Stomach smooth muscle (tissue), 2 donors: ENCODE results near the gene CBR4.
"Not testable (repeated sequence)": the region's sequence is repeated elsewhere in the genome, so short reads cannot be mapped to it uniquely, and the experiment has no call there.

Experiments
- H3K27ac ChIP-seq: one replicate; pipeline ENCODE4 v1.7.0; 2013; ENCODE audit warnings: mild to moderate bottlenecking, low read length, inconsistent platforms
- H3K27me3 ChIP-seq, 2 donors: one replicate each; pipeline ENCODE4 v1.7.0; 2013; ENCODE audit warnings: low read length in 2 of 2; ENCODE audit not compliant: insufficient read depth in 2 of 2, control insufficient read depth in 1 of 2
- H3K36me3 ChIP-seq, 2 donors: one replicate each; pipeline ENCODE4 v1.7.0; 2013; ENCODE audit warnings: low read length in 2 of 2; ENCODE audit not compliant: control insufficient read depth in 2 of 2, insufficient read depth in 2 of 2
- H3K4me1 ChIP-seq: one replicate; pipeline ENCODE4 v1.7.0; 2013; ENCODE audit warnings: low read length; ENCODE audit not compliant: control insufficient read depth, insufficient read depth
- H3K4me3 ChIP-seq, 2 donors: one replicate each; pipeline ENCODE4 v1.7.0; 2013; ENCODE audit warnings: low read length in 2 of 2
- H3K9ac ChIP-seq, 2 donors: one replicate each; pipeline ENCODE4 v1.7.0; 2013; ENCODE audit warnings: low read length in 2 of 2, mild to moderate bottlenecking in 1 of 2
- H3K9me3 ChIP-seq, 2 donors: one replicate each; pipeline ENCODE4 v1.7.0; 2013; ENCODE audit warnings: low read length in 2 of 2; ENCODE audit not compliant: control insufficient read depth in 2 of 2
- donor health status: healthy.
- donor health status: Pancreatic carcinoma.

The CBR4 gene

GRCh38 chr4:168993714-168994510 is 16.1 kb downstream of the CBR4 start:
- Histone ChIP-seq H3K9ac (no peak overlapping the region), H3K4me1 (no peaks in the 10 kb centered on the region), H3K9me3 (no peaks in the 10 kb centered on the region), H3K27ac (no peak overlapping the region), H3K4me3 (no peak overlapping the region), H3K36me3 (peaks cover 0 to 3% of the 10 kb centered on the region in 2 donors), H3K27me3 (no peaks in the 10 kb centered on the region)

DNA sequence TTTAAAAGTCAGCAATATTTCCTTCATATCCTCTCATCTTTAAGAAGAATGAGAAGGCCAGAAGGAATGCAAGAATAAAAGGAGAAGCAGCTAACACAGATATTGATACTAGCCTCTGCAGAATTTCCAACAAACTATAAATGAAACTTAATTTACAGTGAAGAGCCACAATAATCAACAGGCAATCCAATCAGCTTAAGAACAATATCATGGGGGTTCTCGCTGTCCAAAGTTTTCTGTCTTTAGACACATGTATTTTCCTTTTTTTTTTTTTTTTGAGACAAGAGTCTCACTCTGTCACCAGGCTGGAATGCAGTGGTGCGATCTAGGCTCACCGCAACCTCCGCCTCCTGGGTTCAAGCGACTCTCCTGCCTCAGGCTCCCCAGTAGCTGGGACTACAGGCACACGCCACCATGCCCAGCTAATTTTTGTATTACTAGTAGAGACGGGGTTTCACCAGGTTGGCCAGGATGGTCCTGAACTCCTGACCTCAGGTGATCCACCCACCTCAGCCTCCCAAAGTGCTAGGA is 17.0 kb downstream of the CBR4 start:
- not testable (repeated sequence) for H3K4me1 ChIP-seq, H3K9ac ChIP-seq, H3K36me3 ChIP-seq, H3K9me3 ChIP-seq, H3K27me3 ChIP-seq, H3K4me3 ChIP-seq, H3K27ac ChIP-seq

DNA sequence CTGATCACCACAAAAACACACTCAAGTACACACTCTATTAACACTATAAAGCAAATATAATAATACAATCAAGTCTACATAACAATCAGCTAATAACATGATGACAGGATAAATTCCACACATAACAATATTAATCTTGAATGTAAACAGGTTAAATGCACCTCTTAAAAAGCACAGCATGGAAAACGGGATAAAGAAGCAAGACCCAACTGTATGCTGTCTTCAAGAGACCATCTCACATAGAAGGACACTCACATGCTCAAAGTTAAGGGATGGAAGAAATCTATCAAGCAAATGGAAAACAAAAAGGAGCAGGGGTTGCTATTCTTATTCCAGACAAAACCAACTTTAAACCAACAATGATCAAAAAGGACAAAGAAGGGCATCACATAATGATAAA is 28.1 kb downstream of the CBR4 start:
- Histone ChIP-seq H3K27ac (no peak overlapping the region), H3K4me3 (no peak overlapping the region), H3K36me3 (peaks cover 7 to 8% of the 10 kb centered on the region in 2 donors), H3K27me3 (no peaks in the 10 kb centered on the region), H3K4me1 (no peaks in the 10 kb centered on the region), H3K9ac (no peak overlapping the region), H3K9me3 (peaks cover 0 to 4% of the 10 kb centered on the region in 2 donors)

DNA sequence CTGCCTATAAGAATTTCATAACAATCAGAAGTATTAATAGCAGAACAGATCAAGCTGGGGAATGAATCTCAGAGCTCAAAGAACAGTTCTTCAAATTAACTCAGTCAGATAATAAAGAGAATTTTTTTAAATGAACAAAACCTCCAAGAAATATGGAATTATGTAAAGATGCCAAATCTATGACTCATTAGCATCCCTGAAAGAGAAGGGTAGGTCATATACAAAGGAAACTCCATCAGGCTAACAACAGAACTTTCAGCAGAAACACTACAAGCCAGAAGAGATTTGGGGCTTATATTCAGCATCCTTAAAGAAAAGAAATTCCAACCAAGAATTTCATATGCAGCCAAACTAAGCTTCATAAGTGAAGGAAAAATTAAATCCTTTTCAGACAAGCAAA is 28.6 kb downstream of the CBR4 start:
- peaks cover 0 to 4% of the 10 kb centered on the region in 2 donors for H3K9me3 ChIP-seq
- H3K4me1 ChIP-seq, result no peaks in the 10 kb centered on the region
- no peak overlapping the region for H3K4me3 ChIP-seq
- peaks cover 7 to 13% of the 10 kb centered on the region in 2 donors for H3K36me3 ChIP-seq
- H3K27me3 ChIP-seq, result no peaks in the 10 kb centered on the region
- no peak overlapping the region for H3K9ac ChIP-seq
- no peak overlapping the region for H3K27ac ChIP-seq

DNA sequence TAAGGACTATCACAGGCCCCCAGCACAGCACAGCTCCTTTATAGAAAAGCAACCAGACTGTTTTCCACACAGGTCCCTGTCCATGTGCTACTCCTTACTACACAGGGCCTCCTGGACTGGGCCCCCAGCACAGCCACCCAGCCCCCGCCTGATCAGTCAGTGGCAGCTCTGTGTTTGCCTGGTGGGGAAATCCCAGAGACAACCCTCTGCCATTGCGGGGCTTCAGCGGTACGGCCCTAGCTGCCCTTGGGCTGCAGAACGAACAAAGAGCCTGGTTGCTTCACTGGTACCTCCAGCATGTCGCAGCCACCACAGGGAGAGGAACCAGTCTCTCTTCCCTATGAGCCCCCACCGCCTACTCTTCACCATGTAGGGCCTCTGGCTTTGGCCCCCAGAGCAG is 30.7 kb downstream of the CBR4 start:
- Histone ChIP-seq H3K4me3 (no peak overlapping the region), H3K36me3 (peaks cover 14 to 21% of the 10 kb centered on the region in 2 donors), H3K4me1 (no peaks in the 10 kb centered on the region), H3K27me3 (no peaks in the 10 kb centered on the region), H3K9ac (no peak overlapping the region), H3K27ac (no peak overlapping the region), H3K9me3 (peaks cover 0 to 4% of the 10 kb centered on the region in 2 donors)

GRCh38 chr4:168978001-168978700 is 31.9 kb downstream of the CBR4 start:
- H3K4me3 ChIP-seq, result no peak overlapping the region
- H3K27me3 ChIP-seq, result no peaks in the 10 kb centered on the region
- peaks cover 0 to 4% of the 10 kb centered on the region in 2 donors for H3K9me3 ChIP-seq
- peaks cover 14 to 21% of the 10 kb centered on the region in 2 donors for H3K36me3 ChIP-seq
- H3K27ac ChIP-seq, result no peak overlapping the region
- no peaks in the 10 kb centered on the region for H3K4me1 ChIP-seq
- no peak overlapping the region for H3K9ac ChIP-seq

GRCh38 chr4:168972596-168972995 is 37.5 kb downstream of the CBR4 start:
- H3K9me3 ChIP-seq, result no peaks in the 10 kb centered on the region
- H3K27me3 ChIP-seq, result no peaks in the 10 kb centered on the region
- H3K36me3 ChIP-seq, result peaks cover 12 to 18% of the 10 kb centered on the region in 2 donors

DNA sequence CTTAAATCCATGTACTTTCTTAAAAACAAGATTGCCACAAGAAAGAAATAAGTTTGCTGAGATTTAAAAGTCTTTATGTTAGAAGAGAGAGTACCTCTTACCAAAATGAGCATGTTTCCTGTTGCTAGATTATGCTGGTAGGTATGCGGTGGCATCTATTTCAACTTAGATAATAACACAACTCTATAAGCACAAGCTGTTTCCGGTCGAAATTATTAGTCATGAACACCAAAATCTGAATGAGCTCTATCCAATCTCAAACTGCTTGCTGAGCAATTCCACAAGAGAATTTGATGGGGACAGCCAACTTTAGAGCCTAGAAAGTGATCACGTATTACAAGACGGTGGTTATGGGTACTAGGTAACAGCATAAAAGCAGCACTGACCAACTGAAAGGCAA is 49.3 kb downstream of the CBR4 start:
- H3K9ac ChIP-seq, result no peak overlapping the region
- no peaks in the 10 kb centered on the region for H3K4me1 ChIP-seq
- no peaks in the 10 kb centered on the region for H3K27me3 ChIP-seq
- no peaks in the 10 kb centered on the region for H3K36me3 ChIP-seq
- no peak overlapping the region for H3K27ac ChIP-seq
- H3K9me3 ChIP-seq, result no peaks in the 10 kb centered on the region
- no peak overlapping the region for H3K4me3 ChIP-seq

More at GRCh38 chr4:168972596-168972995, 37.5 kb downstream of the CBR4 start:
- Histone ChIP-seq H3K4me3 (no peak overlapping the region), H3K9ac (no peak overlapping the region), H3K27ac (no peak overlapping the region), H3K4me1 (no peaks in the 10 kb centered on the region)

- Histone ChIP-seq H3K36me3 (no peaks in the 10 kb centered on the region), H3K27me3 (no peaks in the 10 kb centered on the region), H3K4me3 (no peak overlapping the region), H3K9me3 (no peaks in the 10 kb centered on the region), H3K4me1 (no peaks in the 10 kb centered on the region), H3K27ac (no peak overlapping the region), H3K9ac (no peak overlapping the region)
Observed at GRCh38 chr4:168955674-168956073, 54.4 kb downstream of the CBR4 start.

DNA sequence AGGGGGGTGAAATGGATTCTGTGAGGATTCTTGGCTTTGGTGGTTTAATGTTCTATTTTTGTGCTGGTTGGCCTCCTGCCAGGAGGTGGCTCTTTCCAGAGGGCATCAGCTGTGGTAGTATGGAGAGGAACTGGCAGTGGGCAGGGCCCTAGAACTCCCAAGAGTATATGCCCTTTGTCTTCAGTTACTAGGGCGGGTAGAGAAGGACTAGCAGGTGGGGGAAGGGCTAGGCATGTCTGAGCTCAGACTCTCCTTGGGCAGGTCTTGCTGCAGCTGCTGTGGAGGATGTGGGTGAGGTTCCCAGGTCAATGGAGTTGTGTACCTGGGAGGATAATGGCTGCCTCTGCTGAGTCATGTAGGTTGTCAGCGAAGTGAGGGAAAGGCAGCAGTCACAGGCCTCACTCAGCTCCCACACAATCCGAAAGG is 57.2 kb downstream of the CBR4 start:
- not testable (repeated sequence) for H3K4me3 ChIP-seq, H3K27me3 ChIP-seq, H3K9me3 ChIP-seq, H3K9ac ChIP-seq, H3K27ac ChIP-seq, H3K36me3 ChIP-seq, H3K4me1 ChIP-seq

DNA sequence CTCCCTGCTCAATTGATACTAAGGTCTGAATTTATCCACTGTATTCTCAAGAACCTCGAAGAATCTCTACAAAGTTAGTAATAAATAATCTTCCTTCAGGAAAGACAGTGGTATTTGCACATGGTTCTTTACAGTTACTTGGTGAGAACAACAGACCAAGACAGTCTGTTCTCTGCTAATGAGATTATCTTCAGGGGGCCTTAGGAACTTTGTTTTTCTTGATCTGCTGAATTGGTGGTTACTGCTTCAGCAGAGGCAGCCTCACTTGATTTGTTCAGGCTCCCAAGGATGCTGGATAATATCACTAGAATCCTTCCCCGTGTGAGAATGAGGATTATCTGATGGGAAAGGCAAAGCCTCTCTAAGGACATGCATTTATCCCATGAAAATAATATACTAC is 64.8 kb downstream of the CBR4 start:
- Histone ChIP-seq H3K9me3 (no peaks in the 10 kb centered on the region), H3K4me3 (no peak overlapping the region), H3K36me3 (no peaks in the 10 kb centered on the region), H3K4me1 (no peaks in the 10 kb centered on the region), H3K9ac (no peak overlapping the region), H3K27me3 (no peaks in the 10 kb centered on the region), H3K27ac (no peak overlapping the region)
